Testis (tissue), 3 donors: Measurements from ENCODE around the gene GSDME. TPM values are rescaled to one million over a fixed set of nuclear protein-coding genes. Genes with fewer than 3 reads are reported as not detected.

Source experiments
- DNase-seq: peaks from one replicate; pipeline ENCODE4 v3.0.0-alpha.2; 2019
- H3K27ac ChIP-seq, 2 donors: fragments of 200-600 bp; sonication (generic); one replicate each; pipeline ENCODE4 v1.5.1; 2019
- H3K27me3 ChIP-seq: fragments of 200-600 bp; sonication (generic); one replicate; pipeline ENCODE4 v1.5.1; 2019
- H3K36me3 ChIP-seq: fragments of 200-600 bp; sonication (generic); one replicate; pipeline ENCODE4 v1.5.1; 2017; ENCODE audit warnings: low read depth; ENCODE audit errors: missing control alignments
- H3K4me1 ChIP-seq: fragments of 200-600 bp; sonication (generic); one replicate; pipeline ENCODE4 v1.5.1; 2019
- H3K4me3 ChIP-seq, 2 donors: fragments of 200-600 bp; sonication (generic); one replicate each; pipeline ENCODE4 v1.5.1; 2017 to 2019
- H3K9me3 ChIP-seq: fragments of 200-600 bp; sonication (generic); one replicate; pipeline ENCODE4 v1.5.1; 2017
- POLR2A ChIP-seq: fragments of 450-650 bp; IDR thresholded peaks from one replicate; pipeline ENCODE4 v1.6.1; 2017; ENCODE audit warnings: antibody characterized with exemption, mild to moderate bottlenecking, moderate library complexity
- WGBS, 2 donors: methylation state at CpG; one replicate each; pipeline ENCODE4 v1.1.5; 2018; 5-methylcytosine and 5-hydroxymethylcytosine counted together
- intact Hi-C: fragments of 100-400 bp; cut with DNase I; formaldehyde crosslinking; loops from one replicate; pipeline ENCODE4 v1.15.1; 2023; ENCODE audit warnings: low total_unique reads
- polyA plus RNA-seq: library from polyadenylated mRNA; stranded (reverse); fragments of 350-450 nt; fragmentation: Illumina TruSeq; extraction: RNeasy Lipid Tissue Mini Kit (QIAGEN cat#74804); gene quantifications from one replicate; pipeline ENCODE4 v1.2.3, GENCODE V29; 2014; ENCODE audit warnings: low read depth, low replicate concordance; ENCODE audit not compliant: insufficient read depth
- total RNA-seq, 2 donors: library from RNA; depleted of rRNA; stranded (reverse); fragments of >200 nt; gene quantifications; one replicate each; pipeline ENCODE4 v1.2.3, GENCODE V29; 2016
- TF ChIP-seq, protein P1 (sequence below), 3 experiments: fragments of 450-650 bp in 2 of 3; fragments of 200-600 bp in 1 of 3; sonication (generic) in 1 of 3; IDR thresholded peaks; one replicate each; pipeline ENCODE4 v1.5.1; 2016 to 2019; ENCODE audit warnings: antibody characterized with exemption in 3 of 3, mild to moderate bottlenecking in 2 of 3, moderate library complexity in 1 of 3

The GSDME gene
- total and polyA plus RNA-seq, 3 donors from 2014 or later = 31.8 to 59.4 (median 55.0) TPM

DNA sequence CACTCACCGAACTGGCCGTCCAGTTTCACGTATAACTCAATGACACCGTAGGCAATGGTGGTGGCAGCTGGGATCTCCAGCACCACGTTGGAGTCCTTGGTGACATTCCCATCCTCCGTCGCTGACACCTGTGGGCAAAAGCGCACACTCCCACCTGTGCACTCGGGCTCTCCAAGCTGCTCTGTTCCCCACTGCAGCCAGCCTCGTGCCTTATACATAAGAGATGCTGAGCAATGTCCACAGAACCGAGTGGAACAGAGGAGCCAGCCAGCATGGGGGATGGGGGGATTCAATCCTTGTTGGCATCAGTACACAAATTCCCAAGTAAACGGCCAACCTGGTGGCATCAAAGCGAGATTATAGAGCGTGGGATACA is 40.0 kb downstream of the GSDME start:
- no peak for TF ChIP-seq POLR2A
- TF ChIP-seq, protein P1, sequence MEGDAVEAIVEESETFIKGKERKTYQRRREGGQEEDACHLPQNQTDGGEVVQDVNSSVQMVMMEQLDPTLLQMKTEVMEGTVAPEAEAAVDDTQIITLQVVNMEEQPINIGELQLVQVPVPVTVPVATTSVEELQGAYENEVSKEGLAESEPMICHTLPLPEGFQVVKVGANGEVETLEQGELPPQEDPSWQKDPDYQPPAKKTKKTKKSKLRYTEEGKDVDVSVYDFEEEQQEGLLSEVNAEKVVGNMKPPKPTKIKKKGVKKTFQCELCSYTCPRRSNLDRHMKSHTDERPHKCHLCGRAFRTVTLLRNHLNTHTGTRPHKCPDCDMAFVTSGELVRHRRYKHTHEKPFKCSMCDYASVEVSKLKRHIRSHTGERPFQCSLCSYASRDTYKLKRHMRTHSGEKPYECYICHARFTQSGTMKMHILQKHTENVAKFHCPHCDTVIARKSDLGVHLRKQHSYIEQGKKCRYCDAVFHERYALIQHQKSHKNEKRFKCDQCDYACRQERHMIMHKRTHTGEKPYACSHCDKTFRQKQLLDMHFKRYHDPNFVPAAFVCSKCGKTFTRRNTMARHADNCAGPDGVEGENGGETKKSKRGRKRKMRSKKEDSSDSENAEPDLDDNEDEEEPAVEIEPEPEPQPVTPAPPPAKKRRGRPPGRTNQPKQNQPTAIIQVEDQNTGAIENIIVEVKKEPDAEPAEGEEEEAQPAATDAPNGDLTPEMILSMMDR (IDR thresholded peaks at IDR 0.05) = no peak
- no peak for DNase-seq
- Histone ChIP-seq H3K9me3 (no peaks in the 10 kb centered on the region), H3K4me1 (no peaks in the 10 kb centered on the region), H3K36me3 (no peaks in the 10 kb centered on the region), H3K27ac (no peak overlapping the region), H3K27me3 (no peaks in the 10 kb centered on the region), H3K4me3 (no peak overlapping the region)
- intact Hi-C loops = no loop called here
- 93 to 94% methylated on average over 14 of the region's 14 CpGs for WGBS, 2 donors

DNA sequence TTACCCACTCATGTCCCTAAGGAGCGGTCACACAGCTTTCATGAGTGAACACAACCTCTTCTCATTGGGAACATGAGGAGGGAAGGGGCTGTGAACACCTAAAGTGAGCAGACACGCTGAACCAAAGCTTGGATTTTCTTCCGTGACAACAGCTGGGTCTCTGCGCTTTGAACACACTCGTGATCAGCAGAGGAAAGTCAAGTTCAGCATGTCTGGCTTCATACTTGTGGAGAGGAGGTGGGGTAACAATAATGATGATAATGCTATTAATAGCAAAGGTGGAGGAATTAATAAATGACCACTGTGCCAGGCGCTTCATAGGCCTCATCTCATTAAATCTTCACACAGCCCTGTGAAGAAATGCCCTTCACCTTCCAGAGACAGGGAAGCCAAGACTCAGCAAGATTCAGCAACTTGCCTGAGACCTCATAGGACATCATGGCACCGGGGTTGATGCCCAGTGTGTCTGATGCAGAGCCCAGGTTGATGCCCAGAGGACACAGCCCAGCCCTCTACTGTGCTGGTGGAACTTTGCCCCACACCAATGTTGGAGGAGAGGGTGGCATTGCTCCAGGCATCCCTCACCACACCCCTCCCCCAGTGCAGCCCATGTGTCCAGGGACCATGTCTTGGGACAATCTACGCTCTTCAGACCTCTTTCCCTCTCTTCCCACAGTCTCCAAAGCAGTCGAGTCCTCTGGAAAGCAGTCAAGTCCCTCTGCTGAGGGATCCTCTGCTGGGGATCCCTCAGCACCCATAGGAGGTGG is 40.6 kb downstream of the GSDME start:
- H3K27ac ChIP-seq = no peak overlapping the region
- no peak for DNase-seq
- no peaks in the 10 kb centered on the region for H3K27me3 ChIP-seq
- H3K4me3 ChIP-seq = no peak overlapping the region
- H3K9me3 ChIP-seq = no peaks in the 10 kb centered on the region
- WGBS, 2 donors = 89 to 93% methylated on average over 9 of the region's 9 CpGs
- TF ChIP-seq, protein P1 (IDR thresholded peaks at IDR 0.05) = no peak
- intact Hi-C loops = no loop called here
- H3K4me1 ChIP-seq = no peaks in the 10 kb centered on the region
- H3K36me3 ChIP-seq = no peaks in the 10 kb centered on the region

GRCh38 chr7:24715661-24716479 is 41.4 kb downstream of the GSDME start:
- H3K9me3 ChIP-seq = no peaks in the 10 kb centered on the region
- H3K4me1 ChIP-seq = no peaks in the 10 kb centered on the region
- no peaks in the 10 kb centered on the region for H3K36me3 ChIP-seq
- WGBS, 2 donors = 74 to 82% methylated on average over 16 of the region's 16 CpGs
- DNase-seq = no peak
- H3K27ac ChIP-seq = no peak overlapping the region
- TF ChIP-seq, protein P1 (IDR thresholded peaks at IDR 0.05) = peak in 2 of 3 experiments; percentile 3 to 21
- TF ChIP-seq POLR2A = no peak
- no peaks in the 10 kb centered on the region for H3K27me3 ChIP-seq
- intact Hi-C loops = no loop called here
- no peak overlapping the region for H3K4me3 ChIP-seq

DNA sequence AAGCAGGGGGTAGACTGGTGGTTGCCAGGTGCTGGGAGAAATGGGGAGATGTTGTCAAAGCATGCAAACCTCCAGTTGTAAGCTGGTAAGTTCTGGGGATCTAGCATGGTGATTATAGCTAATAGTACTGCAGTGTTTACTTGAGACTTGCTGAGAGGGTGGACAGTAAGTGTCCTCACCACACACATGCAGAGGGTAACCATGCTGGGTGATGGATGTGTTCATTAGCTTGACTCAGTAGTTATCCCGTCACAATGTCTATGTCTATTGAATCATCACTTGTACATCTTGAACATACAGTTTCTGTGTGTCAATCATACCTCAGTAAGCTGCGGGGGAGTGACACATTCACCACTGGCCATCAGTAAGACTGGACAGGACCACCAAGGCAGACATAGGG is 42.1 kb downstream of the GSDME start:
- no peaks in the 10 kb centered on the region for H3K36me3 ChIP-seq
- intact Hi-C loops = no loop called here
- H3K9me3 ChIP-seq = no peaks in the 10 kb centered on the region
- TF ChIP-seq, protein P1 (IDR thresholded peaks at IDR 0.05) = no peak
- no peak for TF ChIP-seq POLR2A
- H3K4me3 ChIP-seq = no peak overlapping the region
- WGBS, 2 donors = 88 to 91% methylated on average over 2 of the region's 2 CpGs
- no peak for DNase-seq
- no peak overlapping the region for H3K27ac ChIP-seq
- no peaks in the 10 kb centered on the region for H3K4me1 ChIP-seq
- no peaks in the 10 kb centered on the region for H3K27me3 ChIP-seq
